Calu3 (cell line): ENCODE results near the gene KCNG2. TPM values are rescaled to one million over a fixed set of nuclear protein-coding genes. Genes with fewer than 3 reads are reported as not detected.

Source experiments
- BruUV-seq: library from RNA; stranded (reverse); fragments of 400-500 nt; replicated peaks from 2 replicates; lab custom pipeline; 2021; lab: Mats Ljungman, UMichigan
- CTCF ChIA-PET: fragments of 300-600 bp; sonication (Branson Sonifier 250); formaldehyde crosslinking; loops from one replicate; lab custom pipeline; 2022; ENCODE audit warnings: antibody characterized with exemption; lab: Charles Lee
- DNase-seq: peaks from one replicate; pipeline ENCODE4 v3.0.0; 2022
- H3K27ac Mint-ChIP-seq: one replicate; pipeline ENCODE4 v1.8.0; 2022; ENCODE audit warnings: mixed read lengths; ENCODE audit not compliant: unreplicated experiment
- H3K27me3 Mint-ChIP-seq: one replicate; pipeline ENCODE4 v1.8.0; 2022; ENCODE audit warnings: mixed read lengths; ENCODE audit not compliant: unreplicated experiment
- H3K36me3 Mint-ChIP-seq: one replicate; pipeline ENCODE4 v1.8.0; 2022; ENCODE audit warnings: mild to moderate bottlenecking, moderate library complexity, mixed read lengths; ENCODE audit not compliant: insufficient read depth, unreplicated experiment
- H3K4me1 Mint-ChIP-seq: one replicate; pipeline ENCODE4 v1.8.0; 2022; ENCODE audit warnings: mild to moderate bottlenecking, low read depth, mixed read lengths; ENCODE audit not compliant: unreplicated experiment
- H3K4me3 Mint-ChIP-seq: one replicate; pipeline ENCODE4 v1.8.0; 2022; ENCODE audit warnings: mild to moderate bottlenecking, low read depth, moderate library complexity, mixed read lengths; ENCODE audit not compliant: unreplicated experiment
- H3K9me3 Mint-ChIP-seq: one replicate; pipeline ENCODE4 v1.8.0; 2022; ENCODE audit warnings: low read depth, mixed read lengths; ENCODE audit not compliant: unreplicated experiment
- CTCF ChIP-seq: fragments of 200-600 bp; IDR thresholded peaks from one replicate; pipeline ENCODE4 v1.8.0; 2022; ENCODE audit warnings: antibody characterized with exemption; ENCODE audit not compliant: unreplicated experiment
- intact Hi-C: fragments of 100-400 bp; cut with micrococcal nuclease; formaldehyde crosslinking; loops from one replicate; pipeline ENCODE4 v1.10.0; 2022; ENCODE audit not compliant: unreplicated experiment
- total RNA-seq: library from RNA; stranded (reverse); gene quantifications from 2 replicates; pipeline ENCODE4 v1.2.3, GENCODE V29; 2022

Gene KCNG2
- total RNA-seq, 1 experiment from 2014 or later, result not detected

GRCh38 chr18:79945118-79946042 is 147.6 kb downstream of the KCNG2 start:
- Mint-ChIP-seq H3K27me3 (no peaks in the 10 kb centered on the region), H3K36me3 (peaks cover 12% of the 10 kb centered on the region), H3K27ac (no peak overlapping the region), H3K4me3 (no peak overlapping the region), H3K4me1 (no peaks in the 10 kb centered on the region), H3K9me3 (no peaks in the 10 kb centered on the region)
- intact Hi-C loops, result no loop called here
- no peak for DNase-seq
- CTCF ChIA-PET, result no interaction called here
- BruUV-seq, result no TSS peak
- no peak for TF ChIP-seq CTCF

- Mint-ChIP-seq H3K9me3 (no peaks in the 10 kb centered on the region), H3K4me1 (no peaks in the 10 kb centered on the region), H3K27me3 (no peaks in the 10 kb centered on the region), H3K27ac (no peak overlapping the region), H3K4me3 (no peak overlapping the region), H3K36me3 (peaks cover 16% of the 10 kb centered on the region)
- no peak for TF ChIP-seq CTCF
- no peak for DNase-seq
- intact Hi-C loops, result no loop called here
- BruUV-seq, result no TSS peak
- CTCF ChIA-PET, result no interaction called here
These were observed 149.5 kb downstream of the KCNG2 start for GRCh38 chr18:79947054-79947755.

GRCh38 chr18:79947881-79948610 is 150.3 kb downstream of the KCNG2 start:
- no TSS peak for BruUV-seq
- DNase-seq, result no peak
- intact Hi-C loops, result no loop called here
- Mint-ChIP-seq H3K4me1 (no peaks in the 10 kb centered on the region), H3K36me3 (peaks cover 16% of the 10 kb centered on the region), H3K27me3 (no peaks in the 10 kb centered on the region), H3K27ac (no peak overlapping the region), H3K9me3 (no peaks in the 10 kb centered on the region), H3K4me3 (no peak overlapping the region)
- CTCF ChIA-PET, result interaction anchor here (0.6 kb wide), 1 partner anchor 1108 kb away, joined by 3 read pairs; no protein-coding TSS in a partner anchor
- no peak for TF ChIP-seq CTCF

DNA sequence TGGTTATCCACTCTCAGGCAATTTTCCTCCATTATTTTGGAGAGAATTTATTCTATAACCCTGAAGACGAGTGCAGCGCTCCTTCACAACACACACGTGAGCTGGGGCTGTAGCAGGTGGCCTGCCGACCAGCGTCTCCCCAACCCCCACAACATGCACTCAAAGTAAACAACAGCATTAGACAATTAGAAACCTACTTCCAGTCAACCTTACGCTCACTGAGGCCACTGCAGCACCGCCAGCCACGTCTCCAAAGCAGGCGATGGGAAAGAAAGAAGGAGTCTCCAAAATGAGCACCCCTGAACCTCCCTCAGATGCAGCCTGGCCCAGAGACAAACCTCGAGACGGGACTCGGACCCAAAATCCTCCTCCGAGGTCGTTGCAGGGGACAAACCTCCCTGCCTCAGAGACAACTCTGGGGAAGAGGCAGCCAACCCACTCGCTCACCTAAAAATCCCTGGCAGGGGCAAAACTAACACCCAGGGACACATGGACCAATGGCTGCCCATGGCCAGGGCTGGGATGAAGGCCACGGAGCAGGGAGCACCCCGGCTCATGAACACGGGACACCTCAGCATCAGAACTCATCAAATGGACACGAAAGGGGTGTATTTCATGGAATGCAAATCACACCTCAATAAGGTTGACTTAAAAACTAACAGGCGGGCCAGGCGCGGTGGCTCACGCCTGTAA is 151.1 kb downstream of the KCNG2 start:
- H3K36me3 Mint-ChIP-seq, result peaks cover 16% of the 10 kb centered on the region
- BruUV-seq, result no TSS peak
- no peak overlapping the region for H3K4me3 Mint-ChIP-seq
- TF ChIP-seq CTCF, result no peak
- H3K27ac Mint-ChIP-seq, result no peak overlapping the region
- CTCF ChIA-PET, result no interaction called here
- intact Hi-C loops, result no loop called here
- DNase-seq, result no peak
- no peaks in the 10 kb centered on the region for H3K4me1 Mint-ChIP-seq
- no peaks in the 10 kb centered on the region for H3K27me3 Mint-ChIP-seq
- no peaks in the 10 kb centered on the region for H3K9me3 Mint-ChIP-seq
